Keratinocyte (primary cell): Measurements from ENCODE around the gene CREB3L1.

Experiments used
- EZH2 ChIP-seq: IDR thresholded peaks from one replicate; pipeline ENCODE4 v1.6.1; 2012; ENCODE audit warnings: inconsistent platforms, mild to moderate bottlenecking, low read length, moderate library complexity
- TF ChIP-seq, protein P1 (sequence below), 3 experiments: IDR thresholded peaks in 1 of 3; conservative IDR thresholded peaks in 1 of 3; optimal IDR thresholded peaks in 1 of 3; 2 replicates in 2 of 3; 3 replicates in 1 of 3; pipeline versions ENCODE3 to v1.5.1; 2011; ENCODE audit warnings: low read length in 3 of 3, mild to moderate bottlenecking in 3 of 3, moderate library complexity in 2 of 3, control low read depth in 1 of 3, inconsistent platforms in 1 of 3; ENCODE audit not compliant: insufficient read depth in 2 of 3; ENCODE audit errors: extremely low read depth in 1 of 3

GRCh38 chr11:46240371-46240770 is 37.1 kb upstream of the CREB3L1 start:
- TF ChIP-seq, protein P1, sequence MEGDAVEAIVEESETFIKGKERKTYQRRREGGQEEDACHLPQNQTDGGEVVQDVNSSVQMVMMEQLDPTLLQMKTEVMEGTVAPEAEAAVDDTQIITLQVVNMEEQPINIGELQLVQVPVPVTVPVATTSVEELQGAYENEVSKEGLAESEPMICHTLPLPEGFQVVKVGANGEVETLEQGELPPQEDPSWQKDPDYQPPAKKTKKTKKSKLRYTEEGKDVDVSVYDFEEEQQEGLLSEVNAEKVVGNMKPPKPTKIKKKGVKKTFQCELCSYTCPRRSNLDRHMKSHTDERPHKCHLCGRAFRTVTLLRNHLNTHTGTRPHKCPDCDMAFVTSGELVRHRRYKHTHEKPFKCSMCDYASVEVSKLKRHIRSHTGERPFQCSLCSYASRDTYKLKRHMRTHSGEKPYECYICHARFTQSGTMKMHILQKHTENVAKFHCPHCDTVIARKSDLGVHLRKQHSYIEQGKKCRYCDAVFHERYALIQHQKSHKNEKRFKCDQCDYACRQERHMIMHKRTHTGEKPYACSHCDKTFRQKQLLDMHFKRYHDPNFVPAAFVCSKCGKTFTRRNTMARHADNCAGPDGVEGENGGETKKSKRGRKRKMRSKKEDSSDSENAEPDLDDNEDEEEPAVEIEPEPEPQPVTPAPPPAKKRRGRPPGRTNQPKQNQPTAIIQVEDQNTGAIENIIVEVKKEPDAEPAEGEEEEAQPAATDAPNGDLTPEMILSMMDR (optimal IDR thresholded peaks at IDR 0.05 in 1 of 3, IDR thresholded peaks at IDR 0.05 in 1 of 3, conservative IDR thresholded peaks at IDR 0.05 in 1 of 3; ENCODE audit: extremely low read depth in 1 of 3, insufficient read depth in 2 of 3, low read length in 3 of 3) = no peak
- no peak for TF ChIP-seq EZH2
